Measurements from ENCODE around the gene OR3A1.
"Not testable (repeated sequence)": the region's sequence is repeated elsewhere in the genome, so short reads cannot be mapped to it uniquely, and the experiment has no call there.

OR3A1 gene

GRCh38 chr17:3282901-3283300, 15.3 kb downstream of the OR3A1 start:
- no peak overlapping the region for H3K4me3 ChIP-seq (ENCODE audit: low read depth, low read length)
- no peak for TF ChIP-seq CTCF (IDR thresholded peaks at IDR 0.05; ENCODE audit: insufficient read depth, low read depth, low read length, missing control alignments)
- DNase-seq (ENCODE audit: low read depth): no peak

- no peak overlapping the region for H3K4me3 ChIP-seq (ENCODE audit: low read depth, low read length)
- TF ChIP-seq CTCF (IDR thresholded peaks at IDR 0.05; ENCODE audit: insufficient read depth, low read depth, low read length, missing control alignments): no peak
- no peak for DNase-seq (ENCODE audit: low read depth)
These were observed 22.0 kb downstream of the OR3A1 start for GRCh38 chr17:3276126-3276525.

- no peak overlapping the region for H3K4me3 ChIP-seq (ENCODE audit: low read depth, low read length)
- DNase-seq (ENCODE audit: low read depth): no peak
- TF ChIP-seq CTCF (IDR thresholded peaks at IDR 0.05; ENCODE audit: insufficient read depth, low read depth, low read length, missing control alignments): no peak
These were observed 26.9 kb downstream of the OR3A1 start for GRCh38 chr17:3271072-3271848.

- no peak for DNase-seq (ENCODE audit: low read depth)
- TF ChIP-seq CTCF (IDR thresholded peaks at IDR 0.05; ENCODE audit: insufficient read depth, low read depth, low read length, missing control alignments): no peak
- H3K4me3 ChIP-seq (ENCODE audit: low read depth, low read length): no peak overlapping the region
These were observed 37.6 kb downstream of the OR3A1 start for GRCh38 chr17:3260600-3260999.

GRCh38 chr17:3260163-3260562, 38.0 kb downstream of the OR3A1 start:
- no peak for TF ChIP-seq CTCF (IDR thresholded peaks at IDR 0.05; ENCODE audit: insufficient read depth, low read depth, low read length, missing control alignments)
- no peak for DNase-seq (ENCODE audit: low read depth)

GRCh38 chr17:3256575-3256974, 41.6 kb downstream of the OR3A1 start:
- DNase-seq (ENCODE audit: low read depth): no peak
- TF ChIP-seq CTCF (IDR thresholded peaks at IDR 0.05; ENCODE audit: insufficient read depth, low read depth, low read length, missing control alignments): no peak
- no peak overlapping the region for H3K4me3 ChIP-seq (ENCODE audit: low read depth, low read length)

More at GRCh38 chr17:3260163-3260562, 38.0 kb downstream of the OR3A1 start:
- no peak overlapping the region for H3K4me3 ChIP-seq (ENCODE audit: low read depth, low read length)

GRCh38 chr17:3249013-3249412, 49.1 kb downstream of the OR3A1 start:
- H3K4me3 ChIP-seq (ENCODE audit: low read depth, low read length); DNase-seq (ENCODE audit: low read depth): not testable (repeated sequence)

- DNase-seq (ENCODE audit: low read depth); H3K4me3 ChIP-seq (ENCODE audit: low read depth, low read length): not testable (repeated sequence)
These were observed 53.3 kb downstream of the OR3A1 start for GRCh38 chr17:3244841-3245240.

- not testable (repeated sequence) for H3K4me3 ChIP-seq (ENCODE audit: low read depth, low read length); DNase-seq (ENCODE audit: low read depth)
These were observed 57.1 kb downstream of the OR3A1 start for GRCh38 chr17:3241044-3241443.
